Activated T-cell treated with anti-CD3 and anti-CD28 coated beads, Interleukin-2, amount 50 U/mL, for 72 hours (primary cell): ENCODE measurements around the gene RNF126. TPM values are rescaled to one million over a fixed set of nuclear protein-coding genes. Genes with fewer than 3 reads are reported as not detected.
A peak's percentile ranks its signal among the peaks of the same experiment; 100 is the strongest.

Experiments used
- ATAC-seq, 2 donors: fragments of 150-1000 bp; cut with Tn5 transposase; replicated peaks in 1 of 2; 2 replicates each; pipeline ENCODE4 v1.10.0; 2021; ENCODE audit warnings: moderate library complexity in 2 of 2, mild to moderate bottlenecking in 1 of 2
- DNase-seq, 2 donors: peaks; one replicate each; pipeline ENCODE4 v3.0.0; 2021 to 2022; ENCODE audit warnings: mixed read lengths in 1 of 2
- H3K27ac Mint-ChIP-seq: one replicate; pipeline ENCODE4 v1.8.0; 2022; ENCODE audit warnings: mild to moderate bottlenecking, moderate library complexity, mixed read lengths
- H3K27me3 Mint-ChIP-seq: one replicate; pipeline ENCODE4 v1.8.0; 2022; ENCODE audit warnings: low read depth, mixed read lengths
- H3K36me3 Mint-ChIP-seq, 2 donors: one replicate each; pipeline ENCODE4 v1.8.0; 2022; ENCODE audit warnings: mixed read lengths in 2 of 2, mild to moderate bottlenecking in 1 of 2; ENCODE audit not compliant: insufficient read depth in 2 of 2
- H3K4me1 Mint-ChIP-seq: one replicate; pipeline ENCODE4 v1.8.0; 2022; ENCODE audit warnings: low read depth, mixed read lengths
- H3K4me3 Mint-ChIP-seq, 2 donors: one replicate each; pipeline ENCODE4 v1.8.0; 2022; ENCODE audit warnings: mild to moderate bottlenecking in 2 of 2, mixed read lengths in 2 of 2, moderate library complexity in 2 of 2
- H3K9me3 Mint-ChIP-seq, 2 donors: one replicate each; pipeline ENCODE4 v1.8.0; 2022; ENCODE audit warnings: mixed read lengths in 2 of 2
- total RNA-seq, 2 donors: library from RNA; stranded (reverse); gene quantifications; one replicate each; pipeline ENCODE4 v1.2.3, GENCODE V29; 2022

Gene RNF126
- total RNA-seq, 2 donors from 2014 or later, result 72.8 to 91.8 TPM

DNA sequence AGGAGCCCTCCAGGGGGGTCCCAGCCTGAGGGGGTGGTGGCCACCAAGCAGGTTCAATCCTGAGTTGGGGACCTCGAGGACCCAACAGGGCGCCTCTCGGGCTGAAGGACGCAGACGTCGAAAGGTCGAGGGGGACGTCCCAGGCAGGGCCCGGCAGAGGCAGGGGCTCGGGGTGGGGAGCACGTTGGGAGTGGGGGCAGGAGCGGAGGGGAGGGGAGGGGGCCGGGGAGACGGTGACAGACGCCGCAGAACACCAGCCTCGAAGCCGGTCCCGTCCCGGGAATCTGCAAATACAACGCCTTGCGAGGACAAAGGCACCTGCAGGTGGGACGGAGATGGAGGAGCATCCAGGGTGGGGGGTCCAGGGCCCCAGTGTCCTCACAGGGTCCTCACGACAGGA is 19.3 kb downstream of the RNF126 start:
- H3K36me3 Mint-ChIP-seq, result peaks cover 0 to 3% of the 10 kb centered on the region in 2 donors
- peaks cover 6% of the 10 kb centered on the region for H3K27me3 Mint-ChIP-seq
- ATAC-seq, result no peak
- H3K9me3 Mint-ChIP-seq, result no peaks in the 10 kb centered on the region
- H3K4me1 Mint-ChIP-seq, result peaks cover 6% of the 10 kb centered on the region
- H3K27ac Mint-ChIP-seq, result no peak overlapping the region
- no peak for DNase-seq
- H3K4me3 Mint-ChIP-seq, result no peak overlapping the region

GRCh38 chr19:642767-643727 is 20.0 kb downstream of the RNF126 start:
- Mint-ChIP-seq H3K9me3 (no peaks in the 10 kb centered on the region), H3K27me3 (peaks cover 6% of the 10 kb centered on the region), H3K4me1 (peaks cover 6% of the 10 kb centered on the region), H3K27ac (no peak overlapping the region), H3K36me3 (peaks cover 0 to 3% of the 10 kb centered on the region in 2 donors), H3K4me3 (no peak overlapping the region)
- ATAC-seq, result no peak
- no peak for DNase-seq

GRCh38 chr19:641702-642101 is 21.3 kb downstream of the RNF126 start:
- H3K9me3 Mint-ChIP-seq, result no peaks in the 10 kb centered on the region
- peaks cover 0 to 3% of the 10 kb centered on the region in 2 donors for H3K36me3 Mint-ChIP-seq
- H3K27ac Mint-ChIP-seq, result no peak overlapping the region

DNA sequence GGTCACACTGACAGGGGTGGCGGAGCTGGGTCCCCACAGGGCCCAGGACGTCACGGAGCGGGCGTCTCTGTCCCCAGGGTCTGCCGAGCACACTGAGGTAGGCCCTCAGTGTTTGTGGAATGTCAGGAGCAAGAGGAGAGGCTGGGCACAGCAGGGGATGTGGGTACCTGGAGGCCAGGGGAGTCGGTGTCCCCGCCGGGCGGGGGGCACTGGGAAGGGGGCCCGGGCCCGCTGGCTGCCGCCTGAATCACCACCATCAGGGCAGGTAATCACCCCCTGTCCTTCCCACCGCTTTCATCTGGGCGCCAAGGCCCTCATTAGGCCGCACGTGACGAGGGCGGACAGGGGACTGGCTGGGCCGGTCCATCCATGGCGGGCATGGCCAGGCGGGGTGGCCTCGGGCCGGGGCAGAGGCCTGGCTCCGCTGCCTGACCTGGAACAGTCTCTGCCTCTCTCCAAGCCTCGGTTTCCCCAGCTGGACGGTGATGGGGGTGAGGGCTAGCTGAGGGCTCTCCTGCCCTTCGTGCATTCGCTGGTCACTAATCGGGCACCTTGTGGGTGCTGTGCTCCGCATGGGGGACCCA is 22.3 kb downstream of the RNF126 start:
- DNase-seq (no peak), ATAC-seq (no peak)
- no peak overlapping the region for H3K27ac Mint-ChIP-seq
- H3K36me3 Mint-ChIP-seq, result no peaks in the 10 kb centered on the region
- peaks cover 6% of the 10 kb centered on the region for H3K27me3 Mint-ChIP-seq
- H3K9me3 Mint-ChIP-seq, result no peaks in the 10 kb centered on the region
- H3K4me3 Mint-ChIP-seq, result no peak overlapping the region
- H3K4me1 Mint-ChIP-seq, result peaks cover 6% of the 10 kb centered on the region

More at GRCh38 chr19:641702-642101, 21.3 kb downstream of the RNF126 start:
- Mint-ChIP-seq H3K4me3 (no peak overlapping the region), H3K27me3 (peaks cover 6% of the 10 kb centered on the region), H3K4me1 (peaks cover 6% of the 10 kb centered on the region)
- DNase-seq (no peak), ATAC-seq (no peak)

GRCh38 chr19:640161-640558 is 22.9 kb downstream of the RNF126 start:
- Mint-ChIP-seq H3K4me3 (peak overlapping the region in 1 of 2 donors; percentile 75), H3K36me3 (no peaks in the 10 kb centered on the region), H3K9me3 (no peaks in the 10 kb centered on the region), H3K4me1 (peaks cover 6% of the 10 kb centered on the region), H3K27ac (no peak overlapping the region), H3K27me3 (peaks cover 6% of the 10 kb centered on the region)
- DNase-seq (peak in 1 of 2 donors; percentile 11), ATAC-seq (no peak)

GRCh38 chr19:639253-640160 is 23.5 kb downstream of the RNF126 start, which contains the start of gene FGF22:
Gene FGF22, plus strand, starts transcription at chr19:639879. Its CDS starts 47 bp downstream, at chr19:639926.
- DNase-seq (peak; percentile 95 to 96), ATAC-seq (peak; percentile 94 to 96)
- Mint-ChIP-seq H3K4me1 (peaks cover 6% of the 10 kb centered on the region), H3K4me3 (peak within 1 kb of the TSS; percentile 84 to 89), H3K27ac (no peak within 1 kb of the TSS), H3K27me3 (peaks cover 6% of the 10 kb centered on the region), H3K36me3 (no peaks in the 10 kb centered on the region), H3K9me3 (no peaks in the 10 kb centered on the region)

DNA sequence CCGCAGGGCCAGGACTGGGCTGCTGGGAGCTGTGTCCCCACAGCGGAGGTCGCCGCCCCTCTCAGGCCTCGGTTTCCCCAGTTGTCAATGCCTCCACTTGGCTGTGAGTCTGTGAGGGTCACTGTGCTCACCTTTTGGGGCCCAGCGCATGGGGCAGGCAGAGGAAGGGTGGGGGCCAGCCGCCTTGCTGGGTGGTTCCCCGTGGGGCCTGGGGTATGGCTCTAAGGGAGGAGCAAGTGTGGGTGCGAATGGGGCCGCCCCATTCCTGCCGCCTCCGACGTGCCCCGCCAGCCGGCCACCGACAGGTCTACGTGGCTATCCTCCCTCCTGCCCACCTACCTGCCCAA is 24.1 kb downstream of the RNF126 start:
- H3K4me3 Mint-ChIP-seq, result peak overlapping the region; percentile 84 to 89
- peaks cover 13% of the 10 kb centered on the region for H3K4me1 Mint-ChIP-seq
- peaks cover 6% of the 10 kb centered on the region for H3K27me3 Mint-ChIP-seq
- H3K9me3 Mint-ChIP-seq, result no peaks in the 10 kb centered on the region
- no peaks in the 10 kb centered on the region for H3K36me3 Mint-ChIP-seq
- H3K27ac Mint-ChIP-seq, result no peak overlapping the region
- ATAC-seq (no peak), DNase-seq (no peak)

DNA sequence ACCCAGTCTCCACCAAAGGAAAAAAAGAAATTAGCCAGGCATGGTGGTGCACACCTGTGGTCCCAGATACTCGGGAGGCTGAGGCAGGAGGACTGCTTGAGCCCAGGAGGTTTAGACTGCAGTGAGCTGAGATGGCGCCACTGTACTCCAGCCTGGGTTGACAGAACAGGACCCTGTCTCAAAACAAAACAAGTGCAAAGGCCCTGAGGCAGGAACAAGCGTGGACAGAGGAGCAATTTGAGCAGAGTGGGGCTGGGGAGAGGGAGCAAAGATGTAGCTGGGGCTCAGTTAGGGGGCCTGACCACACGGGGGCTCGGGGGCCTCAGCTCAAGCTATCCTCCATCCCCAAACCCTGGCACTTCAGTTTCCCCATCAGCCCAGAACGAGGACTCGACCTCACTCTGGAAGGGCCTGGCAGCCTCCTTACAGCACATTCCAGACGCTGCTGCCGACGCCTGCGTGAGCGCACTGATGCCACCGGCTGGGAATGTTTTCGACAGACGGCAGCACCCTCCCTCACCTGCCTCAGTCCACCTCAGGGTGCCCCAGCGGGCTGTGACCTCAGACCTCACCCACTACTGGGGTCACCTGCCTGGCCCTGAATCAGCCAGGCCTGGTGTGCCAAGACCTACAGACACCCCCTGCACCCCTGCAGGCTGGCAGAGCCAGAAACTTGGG is 27.9 kb downstream of the RNF126 start:
- H3K27me3 Mint-ChIP-seq, result peaks cover 6% of the 10 kb centered on the region
- no peak overlapping the region for H3K4me3 Mint-ChIP-seq
- H3K9me3 Mint-ChIP-seq, result no peaks in the 10 kb centered on the region
- no peak overlapping the region for H3K27ac Mint-ChIP-seq
- H3K36me3 Mint-ChIP-seq, result peaks cover 0 to 6% of the 10 kb centered on the region in 2 donors
- ATAC-seq (no peak), DNase-seq (no peak)
- H3K4me1 Mint-ChIP-seq, result peaks cover 25% of the 10 kb centered on the region

GRCh38 chr19:633786-634639 is 29.0 kb downstream of the RNF126 start:
- DNase-seq, result no peak
- Mint-ChIP-seq H3K4me1 (peaks cover 19% of the 10 kb centered on the region), H3K4me3 (peak overlapping the region; percentile 81 to 95), H3K9me3 (no peaks in the 10 kb centered on the region), H3K36me3 (peaks cover 0 to 9% of the 10 kb centered on the region in 2 donors), H3K27me3 (peaks cover under 1% of the 10 kb centered on the region), H3K27ac (peak overlapping the region; percentile 84)
- no peak for ATAC-seq

DNA sequence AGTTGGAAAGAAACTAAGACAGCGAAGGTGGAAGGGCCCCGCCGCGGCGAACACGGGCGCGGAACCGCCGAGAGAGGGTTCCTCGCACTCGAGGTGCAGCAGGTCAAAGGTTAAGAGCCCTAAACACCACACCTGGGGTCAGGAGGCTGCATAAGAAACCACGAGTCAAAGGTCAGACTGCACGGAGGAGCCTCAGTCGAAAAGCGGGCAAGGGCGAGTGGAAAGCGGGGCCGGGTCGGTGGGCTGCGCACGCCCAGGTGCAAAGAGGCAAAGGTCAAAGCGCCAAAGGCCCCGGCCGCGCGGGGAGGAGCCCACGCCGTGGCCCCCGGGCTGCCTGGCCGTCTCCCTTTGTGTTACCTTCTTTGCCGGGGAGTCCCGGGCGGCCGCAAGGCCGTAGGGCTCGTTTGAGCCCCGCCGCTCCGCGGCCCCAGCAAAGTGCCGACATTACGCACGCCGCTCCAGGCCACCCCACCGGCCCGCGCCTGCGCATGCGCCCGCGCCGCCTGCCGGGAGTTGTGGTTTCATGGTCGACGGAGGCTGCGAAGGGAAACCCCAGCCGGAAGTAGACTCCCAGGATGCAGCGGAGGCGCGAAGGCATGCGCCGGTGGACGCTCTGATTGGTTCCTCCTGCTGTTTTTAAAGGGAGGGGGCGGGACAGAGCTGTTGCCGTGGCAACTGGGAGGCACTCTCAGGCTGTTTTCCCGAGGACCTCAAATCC is 29.8 kb downstream of the RNF126 start, which contains the start of gene POLRMT:
Gene POLRMT (minus strand): TSS at position 470 of the 718 bp plus-strand sequence. CDS start 25 bp downstream, at position 445.
- H3K4me1 Mint-ChIP-seq, result peaks cover 18% of the 10 kb centered on the region
- no peaks in the 10 kb centered on the region for H3K27me3 Mint-ChIP-seq
- ATAC-seq, result peak; percentile 94 to 97
- peaks cover 0 to 13% of the 10 kb centered on the region in 2 donors for H3K36me3 Mint-ChIP-seq
- no peaks in the 10 kb centered on the region for H3K9me3 Mint-ChIP-seq
- H3K4me3 Mint-ChIP-seq, result peak within 1 kb of the TSS; percentile 81 to 95
- DNase-seq, result peak; percentile 97 to 99
- H3K27ac Mint-ChIP-seq, result peak within 1 kb of the TSS; percentile 94

- peaks cover 18% of the 10 kb centered on the region for H3K4me1 Mint-ChIP-seq
- DNase-seq (peak; percentile 67 to 71), ATAC-seq (peak; percentile 14 to 41)
- no peaks in the 10 kb centered on the region for H3K9me3 Mint-ChIP-seq
- peak overlapping the region; percentile 81 to 95 for H3K4me3 Mint-ChIP-seq
- no peaks in the 10 kb centered on the region for H3K27me3 Mint-ChIP-seq
- H3K36me3 Mint-ChIP-seq, result peaks cover 0 to 13% of the 10 kb centered on the region in 2 donors
- peak overlapping the region; percentile 94 for H3K27ac Mint-ChIP-seq
Measured at GRCh38 chr19:632579-633067, 30.4 kb downstream of the RNF126 start.
